Inferior parietal cortex (tissue), 1 donor: Measurements from ENCODE around the gene SPOCK3.
A peak's percentile ranks its signal among the peaks of the same experiment; 100 is the strongest.
"Not testable (repeated sequence)": the region's sequence is repeated elsewhere in the genome, so short reads cannot be mapped to it uniquely, and the experiment has no call there.

Experiments used
- DNase-seq: peaks from one replicate; pipeline ENCODE4 v3.0.0-alpha.2; 2016; ENCODE audit errors: extremely low spot score

SPOCK3 gene

DNA sequence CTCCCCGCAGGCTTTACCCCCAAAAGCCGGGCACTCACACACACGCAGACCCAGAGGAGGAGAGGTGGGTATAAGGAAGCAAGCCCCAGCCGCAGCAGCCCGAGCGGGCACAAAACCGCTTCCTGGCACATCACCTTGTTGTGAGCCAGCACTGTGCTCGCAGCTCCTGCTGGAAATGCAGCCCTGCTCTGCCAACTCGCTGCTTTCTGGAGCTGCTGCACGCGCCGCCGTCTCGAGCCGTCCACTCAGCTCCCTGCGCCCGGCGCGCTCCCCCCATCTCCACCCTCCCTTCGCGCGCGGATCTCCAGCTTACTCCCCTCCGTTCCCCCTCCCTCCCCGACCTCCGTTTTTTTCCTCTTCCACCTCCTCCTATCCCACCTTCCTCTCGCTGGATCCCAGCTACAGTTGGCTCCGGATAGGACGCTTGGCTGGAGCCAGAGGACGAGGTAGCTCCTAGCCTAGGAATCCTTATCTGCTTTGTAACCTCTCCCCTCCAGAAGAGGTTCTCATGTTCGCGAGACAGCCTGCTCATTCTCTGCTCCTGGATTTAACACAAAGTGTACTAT, at the start of gene SPOCK3:
Gene SPOCK3 (minus strand): TSS at position 179 of the 566 bp plus-strand sequence.
- DNase-seq, result no peak

DNA sequence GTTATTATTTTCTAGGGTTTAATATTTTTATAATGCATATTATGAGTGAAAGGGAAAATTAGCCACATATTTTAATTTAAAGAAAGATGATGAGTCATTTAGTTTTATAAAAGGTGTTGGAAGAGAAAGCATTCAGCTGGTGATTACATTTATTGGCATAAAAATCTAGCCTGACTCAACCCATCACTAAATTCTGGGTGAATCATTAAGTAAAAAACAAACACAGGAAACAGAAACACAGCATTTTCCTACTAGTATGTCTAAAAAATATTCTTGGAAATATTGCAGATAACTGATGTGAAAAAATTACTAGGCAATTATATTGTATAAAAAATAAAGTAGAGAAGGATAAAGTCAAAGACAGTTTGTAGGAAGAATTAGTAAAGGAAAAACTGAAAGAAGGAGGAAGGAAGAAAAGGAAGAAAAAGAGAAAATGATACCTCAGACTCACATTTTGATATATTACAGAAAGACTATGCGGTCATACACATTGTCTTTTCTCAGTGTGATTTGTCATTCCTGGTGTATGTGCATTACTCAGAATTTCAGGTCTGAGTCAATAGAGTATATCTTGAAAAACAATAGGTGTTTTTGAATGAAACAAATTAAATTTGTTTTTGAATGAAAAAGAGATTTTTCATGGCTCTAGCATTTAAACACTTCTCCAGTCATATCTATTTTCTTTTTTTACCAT, 48.0 kb upstream of the SPOCK3 start:
- DNase-seq, result no peak

DNA sequence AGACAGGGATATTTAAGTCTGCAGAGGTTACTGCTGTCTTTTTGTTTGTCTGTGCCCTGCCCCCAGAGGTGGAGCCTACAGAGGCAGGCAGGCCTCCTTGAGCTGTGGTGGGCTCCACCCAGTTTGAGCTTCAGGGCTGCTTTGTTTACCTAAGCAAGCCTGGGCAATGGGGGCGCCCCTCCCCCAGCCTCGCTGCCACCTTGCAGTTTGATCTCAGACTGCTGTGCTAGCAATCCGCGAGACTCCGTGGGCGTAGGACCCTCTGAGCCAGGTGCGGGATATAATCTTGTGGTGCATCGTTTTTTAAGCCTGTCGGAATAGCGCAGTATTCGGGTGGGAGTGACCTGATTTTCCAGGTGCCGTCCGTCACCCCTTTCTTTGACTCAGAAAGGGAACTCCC, 47.3 kb upstream of the SPOCK3 start:
- DNase-seq, result not testable (repeated sequence)

DNA sequence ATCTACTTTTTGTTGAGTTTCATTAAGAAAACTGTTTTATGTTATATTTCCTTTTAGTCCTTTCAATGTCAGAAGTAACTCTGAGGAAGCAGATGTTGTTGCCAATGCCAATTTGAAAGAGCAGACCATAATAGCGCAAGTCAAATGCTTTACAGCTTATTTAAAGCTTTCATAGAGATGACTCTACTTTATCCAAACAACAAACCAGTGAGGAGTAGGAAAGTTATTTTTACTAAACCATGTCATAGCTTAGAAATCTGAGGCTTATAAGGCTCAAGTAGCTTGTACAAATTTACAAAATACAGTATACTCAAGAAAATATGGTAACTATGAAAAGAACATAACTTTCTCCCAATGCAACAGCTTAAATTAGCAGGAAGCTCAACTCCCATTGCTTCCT, 40.1 kb upstream of the SPOCK3 start:
- no peak for DNase-seq

- DNase-seq, result no peak
These were observed 30.9 kb upstream of the SPOCK3 start for GRCh38 chr4:167265231-167265630.

GRCh38 chr4:167248271-167248670, 14.0 kb upstream of the SPOCK3 start:
- DNase-seq, result no peak

DNA sequence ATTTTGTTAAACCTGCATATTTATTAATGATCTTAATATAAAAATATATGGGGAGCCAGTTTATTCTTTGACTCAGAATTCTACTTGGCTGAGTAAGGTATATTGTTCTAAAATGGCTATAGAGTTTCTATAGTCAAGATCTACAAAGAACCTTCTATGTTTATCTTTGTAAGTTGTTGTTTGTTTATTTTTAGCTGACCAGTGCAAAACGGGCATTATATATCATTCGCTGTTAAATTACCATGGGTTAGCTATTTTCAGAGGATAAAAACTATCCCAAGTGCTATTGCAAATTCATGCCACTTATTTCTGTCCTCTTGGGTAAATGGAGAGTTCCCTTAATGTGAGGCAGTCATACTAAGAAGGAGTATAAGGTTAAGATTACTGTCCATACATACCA, 5.3 kb upstream of the SPOCK3 start:
- no peak for DNase-seq

- DNase-seq, result no peak
These were observed 3.9 kb upstream of the SPOCK3 start for GRCh38 chr4:167238226-167238625.

- DNase-seq, result no peak
These were observed 494 bp downstream of the SPOCK3 start for GRCh38 chr4:167233685-167234315.

DNA sequence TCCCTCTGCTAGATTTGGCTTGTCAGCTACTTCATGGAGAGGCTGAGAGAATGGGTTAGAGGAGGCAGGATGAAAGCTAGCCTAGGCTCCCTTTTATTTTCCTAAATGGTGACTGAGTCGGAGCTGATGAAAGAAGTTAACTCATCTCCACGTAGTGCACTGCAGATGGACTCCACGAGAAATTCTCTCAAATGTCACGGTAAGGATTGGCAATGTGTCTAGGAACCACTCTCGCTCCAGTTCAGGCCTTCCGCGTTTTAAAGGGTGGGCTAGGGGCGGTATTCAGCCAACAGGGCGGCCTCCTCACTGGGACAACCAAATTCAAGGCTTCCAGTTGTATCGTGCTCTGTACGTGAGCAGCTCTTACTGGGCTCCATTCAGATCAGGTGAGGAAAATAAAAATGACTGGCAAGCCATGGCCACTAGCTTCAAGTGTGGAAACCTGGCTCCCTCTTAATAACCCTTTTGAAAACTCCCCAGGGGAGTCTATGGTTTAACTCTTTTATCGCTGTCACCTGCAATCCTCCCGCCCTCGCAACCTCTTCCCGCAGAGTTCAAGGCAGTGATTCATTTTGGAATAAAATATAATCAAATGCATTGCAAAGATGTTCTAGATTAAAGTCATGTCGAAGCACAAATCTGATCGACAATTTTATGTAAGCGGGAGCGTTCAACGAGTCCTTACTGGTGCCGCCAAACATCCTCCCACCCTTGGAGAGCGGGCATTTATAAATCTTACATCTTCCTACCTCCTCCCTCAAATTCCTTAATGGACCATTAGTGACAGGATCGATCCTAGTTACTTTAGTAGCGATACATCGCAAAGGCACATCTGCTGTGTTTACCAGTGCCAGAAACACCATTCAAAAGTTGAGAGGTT, 1.2 kb downstream of the SPOCK3 start:
- DNase-seq, result peak; percentile 56

DNA sequence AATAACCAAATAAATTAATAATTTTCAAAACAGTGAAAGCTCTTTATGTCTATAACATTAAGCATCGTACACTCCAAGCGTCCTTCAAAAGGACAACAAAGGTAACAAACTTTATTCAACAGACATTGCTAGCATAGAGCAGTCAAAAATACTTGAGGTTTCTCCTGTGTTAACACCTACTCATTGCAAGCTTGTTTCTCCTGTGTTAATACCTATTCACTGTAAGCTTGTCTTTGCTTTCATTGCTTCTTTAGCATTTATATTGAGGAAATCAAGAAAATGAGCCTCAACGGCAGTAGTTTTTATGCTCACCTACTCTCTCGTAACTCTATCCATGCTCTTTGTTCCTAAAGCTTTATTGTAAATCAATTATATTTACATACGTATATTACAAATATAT, 3.5 kb downstream of the SPOCK3 start:
- no peak for DNase-seq

- DNase-seq, result no peak
These were observed 12.2 kb downstream of the SPOCK3 start for GRCh38 chr4:167222099-167222498.

DNA sequence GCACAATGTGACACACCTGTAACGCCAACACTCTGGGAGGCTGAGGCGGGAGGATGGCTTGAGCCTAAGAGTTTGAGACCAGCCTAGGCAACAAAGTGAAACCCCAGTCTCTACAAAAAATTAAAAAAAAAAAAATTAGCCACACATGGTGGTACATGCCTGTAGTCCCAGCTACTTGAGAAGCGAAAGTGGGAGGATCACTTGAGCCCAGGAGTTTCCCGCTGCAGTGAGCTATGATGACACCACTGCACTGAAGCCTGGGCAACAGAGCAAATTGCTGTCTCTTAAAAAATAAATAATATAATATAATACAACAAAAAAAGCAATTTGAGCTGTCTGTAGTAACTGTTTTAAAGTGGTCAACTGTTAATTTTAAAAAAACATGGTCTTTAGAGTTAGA, 13.2 kb downstream of the SPOCK3 start:
- DNase-seq, result no peak

DNA sequence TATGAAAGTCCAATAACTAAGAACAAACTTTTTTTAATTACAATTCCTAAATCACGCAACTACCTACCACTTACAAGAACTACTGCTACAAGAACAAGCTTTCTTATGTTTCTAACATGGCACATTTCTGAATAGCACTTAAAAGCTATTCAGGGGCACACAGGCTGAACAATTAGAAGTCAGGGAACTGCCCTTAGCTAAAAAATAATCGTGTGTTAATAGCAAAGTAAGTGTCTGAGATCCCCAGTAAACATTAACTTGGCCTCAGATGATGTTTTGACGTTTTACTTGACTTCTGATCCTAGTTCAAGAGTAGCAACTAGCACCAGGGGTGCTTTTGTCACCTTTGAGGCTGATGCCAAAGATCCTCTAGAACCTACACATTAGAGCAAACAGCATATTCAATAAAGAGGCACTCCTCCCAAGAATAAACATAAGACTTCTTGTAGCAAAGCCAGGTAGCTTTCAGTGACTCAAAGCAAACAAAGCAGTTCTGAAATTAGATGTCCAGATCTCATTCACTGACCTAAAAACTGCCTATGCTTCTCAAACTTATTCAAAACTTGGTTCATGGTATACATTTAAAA, 16.2 kb downstream of the SPOCK3 start:
- no peak for DNase-seq

DNA sequence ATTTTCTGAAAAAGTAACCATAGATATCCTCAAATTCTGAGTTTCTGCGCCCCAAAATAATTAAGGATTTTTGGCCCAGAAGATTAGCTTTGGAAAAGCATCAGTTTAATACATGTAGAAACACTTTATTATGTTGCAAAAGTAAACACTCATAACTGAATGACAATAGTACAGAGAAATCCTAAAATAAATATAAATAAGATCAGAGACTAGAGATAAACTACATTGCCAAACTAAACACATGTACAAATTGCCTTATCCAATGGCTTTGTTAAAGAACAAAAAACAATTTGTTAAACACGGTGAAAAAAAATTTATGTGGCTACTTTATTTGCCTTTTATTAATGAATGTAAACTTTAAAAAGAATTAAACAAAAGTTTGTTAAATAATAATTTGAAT, 17.5 kb downstream of the SPOCK3 start:
- no peak for DNase-seq

- no peak for DNase-seq
These were observed 24.1 kb downstream of the SPOCK3 start for GRCh38 chr4:167210166-167210565.

- no peak for DNase-seq
These were observed 37.8 kb downstream of the SPOCK3 start for GRCh38 chr4:167196344-167197012.

DNA sequence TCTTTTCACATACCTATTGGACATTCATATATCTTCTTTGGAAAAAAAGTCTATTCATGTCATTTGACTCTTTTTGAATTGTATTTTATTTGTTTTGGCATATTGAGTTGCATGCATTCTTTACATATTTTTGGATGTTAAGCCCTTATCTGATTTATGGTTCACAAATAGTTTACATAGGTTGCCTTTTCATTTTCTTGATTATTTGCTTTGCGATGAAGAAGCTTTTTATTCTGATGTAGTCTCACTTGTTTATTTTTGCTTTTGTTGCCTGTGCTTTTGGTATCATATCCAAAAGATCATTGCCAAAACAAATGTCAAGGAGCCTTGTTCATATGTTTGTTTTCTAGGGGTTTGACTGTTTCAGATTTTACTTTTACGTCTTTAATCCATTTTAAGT, 43.9 kb downstream of the SPOCK3 start:
- no peak for DNase-seq

GRCh38 chr4:167185465-167185864, 48.8 kb downstream of the SPOCK3 start:
- DNase-seq, result no peak

- DNase-seq, result no peak
These were observed 51.3 kb downstream of the SPOCK3 start for GRCh38 chr4:167183036-167183435.

GRCh38 chr4:167177925-167178324, 56.4 kb downstream of the SPOCK3 start:
- no peak for DNase-seq
